Natural killer cell (primary cell): ENCODE measurements around the gene TMEM35A. TPM values are rescaled to one million over a fixed set of nuclear protein-coding genes. Genes with fewer than 3 reads are reported as not detected.

Experiments used
- ATAC-seq, 3 donors: fragments of 150-1000 bp in 2 of 3; fragments of 200-7000 bp in 1 of 3; cut with Tn5 transposase; 1 replicate in 1 of 3; 2 replicates in 2 of 3; pipeline ENCODE4 v1.10.0; 2021; ENCODE audit warnings: mild to moderate bottlenecking in 2 of 3, moderate library complexity in 2 of 3
- DNase-seq, 2 donors: peaks; one replicate each; pipeline versions ENCODE4 v3.0.0 to v3.0.0-alpha.2; 2013 to 2021; ENCODE audit warnings: mixed read lengths in 1 of 2
- H3K27ac ChIP-seq: one replicate; pipeline ENCODE4 v1.5.1; 2013; ENCODE audit warnings: mild to moderate bottlenecking, low read length
- H3K27me3 ChIP-seq: one replicate; pipeline ENCODE4 v1.6.1; 2013; ENCODE audit warnings: low read length; ENCODE audit not compliant: control insufficient read depth, insufficient read depth
- H3K36me3 ChIP-seq: one replicate; pipeline ENCODE4 v1.6.1; 2013; ENCODE audit warnings: low read length; ENCODE audit not compliant: control insufficient read depth, insufficient read depth
- H3K4me1 ChIP-seq: one replicate; pipeline ENCODE4 v1.6.1; 2013; ENCODE audit warnings: low read length; ENCODE audit not compliant: control insufficient read depth, insufficient read depth
- H3K4me3 ChIP-seq: one replicate; pipeline ENCODE4 v1.5.1; 2013; ENCODE audit warnings: low read length
- H3K9me3 ChIP-seq: one replicate; pipeline ENCODE4 v1.6.1; 2013; ENCODE audit warnings: low read length; ENCODE audit not compliant: control insufficient read depth, insufficient read depth
- H3K27ac Mint-ChIP-seq, 2 donors: one replicate each; pipeline ENCODE4 v1.8.0; 2022; ENCODE audit warnings: mild to moderate bottlenecking in 2 of 2, mixed read lengths in 2 of 2, moderate library complexity in 1 of 2
- H3K27me3 Mint-ChIP-seq, 2 donors: one replicate each; pipeline ENCODE4 v1.8.0; 2022; ENCODE audit warnings: low read depth in 2 of 2, mixed read lengths in 2 of 2
- H3K36me3 Mint-ChIP-seq: one replicate; pipeline ENCODE4 v1.8.0; 2022; ENCODE audit warnings: mixed read lengths
- H3K4me1 Mint-ChIP-seq, 2 donors: one replicate each; pipeline ENCODE4 v1.8.0; 2022; ENCODE audit warnings: mixed read lengths in 2 of 2
- H3K4me3 Mint-ChIP-seq: one replicate; pipeline ENCODE4 v1.8.0; 2022; ENCODE audit warnings: mild to moderate bottlenecking, moderate library complexity, mixed read lengths
- H3K9me3 Mint-ChIP-seq, 2 donors: one replicate each; pipeline ENCODE4 v1.8.0; 2022; ENCODE audit warnings: mixed read lengths in 2 of 2
- CTCF ChIP-seq: fragments of 200-600 bp; IDR thresholded peaks from one replicate; pipeline ENCODE4 v1.8.0; 2022; ENCODE audit warnings: antibody characterized with exemption
- WGBS: methylation state at CpG from one replicate; pipeline ENCODE4 v1.1.7; 2013; ENCODE audit warnings: missing lambda C conversion rate; ENCODE audit not compliant: insufficient coverage; 5-methylcytosine and 5-hydroxymethylcytosine counted together
- intact Hi-C: fragments of 100-400 bp; cut with micrococcal nuclease; formaldehyde crosslinking; loops from one replicate; pipeline ENCODE4 v1.14.2; 2022
- total RNA-seq, 4 donors: library from RNA; stranded (reverse); fragments of 120-200 nt in 1 of 4; gene quantifications; one replicate each; pipeline versions ENCODE4 v1.2.3 to v1.2.4, GENCODE V29; 2013 to 2022

The TMEM35A gene
- total RNA-seq, 3 donors from 2014 or later (not counting 1 experiment from before 2014, with no cell fraction given) = not detected

GRCh38 chrX:101097546-101098453 lies 19.1 kb downstream of the TMEM35A start, which contains the start of gene CENPI:
Gene CENPI, plus strand, starts transcription at chrX:101098204. Its CDS starts 2,867 bp downstream, at chrX:101101071.
- intact Hi-C loops = loop anchor here (2.0 kb wide), 1 partner anchor 45 kb away; the partner anchor contains the start of gene TRMT2B
- no peaks in the 10 kb centered on the region for H3K9me3 Mint-ChIP-seq
- ATAC-seq (peak; percentile 99 to 100 (median 99)), DNase-seq (peak; percentile 86 to 95)
- Histone ChIP-seq H3K36me3 (no peaks in the 10 kb centered on the region), H3K27ac (peak within 1 kb of the TSS; percentile 84), H3K4me3 (peak within 1 kb of the TSS; percentile 63), H3K27me3 (no peaks in the 10 kb centered on the region), H3K4me1 (peaks cover 6% of the 10 kb centered on the region), H3K9me3 (no peaks in the 10 kb centered on the region)
- no peaks in the 10 kb centered on the region for H3K36me3 Mint-ChIP-seq
- peaks cover 7 to 15% of the 10 kb centered on the region in 2 donors for H3K4me1 Mint-ChIP-seq
- H3K27ac Mint-ChIP-seq = peak within 1 kb of the TSS; percentile 87 to 89
- peak within 1 kb of the TSS; percentile 90 for H3K4me3 Mint-ChIP-seq
- no peaks in the 10 kb centered on the region for H3K27me3 Mint-ChIP-seq
- 0% methylated on average over 42 of the region's 48 CpGs for WGBS
- no peak for TF ChIP-seq CTCF

- Mint-ChIP-seq H3K27me3 (no peaks in the 10 kb centered on the region), H3K27ac (no peak overlapping the region), H3K4me3 (no peak overlapping the region), H3K9me3 (no peaks in the 10 kb centered on the region), H3K4me1 (no peaks in the 10 kb centered on the region), H3K36me3 (no peaks in the 10 kb centered on the region)
- no peaks in the 10 kb centered on the region for H3K27me3 ChIP-seq
- ATAC-seq (no peak), DNase-seq (no peak)
- H3K27ac ChIP-seq = no peak overlapping the region
- H3K4me3 ChIP-seq = no peak overlapping the region
- no peak for TF ChIP-seq CTCF
- no peaks in the 10 kb centered on the region for H3K9me3 ChIP-seq
- no peaks in the 10 kb centered on the region for H3K4me1 ChIP-seq
- intact Hi-C loops = no loop called here
- H3K36me3 ChIP-seq = no peaks in the 10 kb centered on the region
- WGBS = 100% methylated on average over 4 of the region's 4 CpGs
Measured at GRCh38 chrX:101108284-101108683, 29.6 kb downstream of the TMEM35A start.

GRCh38 chrX:101117701-101118100 lies 39.0 kb downstream of the TMEM35A start:
- Mint-ChIP-seq H3K4me1 (no peaks in the 10 kb centered on the region), H3K27me3 (no peaks in the 10 kb centered on the region), H3K27ac (no peak overlapping the region), H3K36me3 (no peaks in the 10 kb centered on the region), H3K9me3 (no peaks in the 10 kb centered on the region), H3K4me3 (no peak overlapping the region)
- H3K4me1 ChIP-seq = no peaks in the 10 kb centered on the region
- H3K36me3 ChIP-seq = no peaks in the 10 kb centered on the region
- ATAC-seq = no peak
- no peak overlapping the region for H3K4me3 ChIP-seq
- intact Hi-C loops = no loop called here
- no peaks in the 10 kb centered on the region for H3K27me3 ChIP-seq
- no peak overlapping the region for H3K27ac ChIP-seq
- no peaks in the 10 kb centered on the region for H3K9me3 ChIP-seq
- no peak for DNase-seq
- 100% methylated on average over 1 of the region's 3 CpGs for WGBS
- no peak for TF ChIP-seq CTCF
